ENCODE results near the gene CPNE2.
"Not testable (repeated sequence)": the region's sequence is repeated elsewhere in the genome, so short reads cannot be mapped to it uniquely, and the experiment has no call there.

CPNE2 gene

GRCh38 chr16:57071081-57071732, 21.2 kb upstream of the CPNE2 start:
- H3K27me3 ChIP-seq (ENCODE audit: insufficient read depth, low read length) = not testable (repeated sequence)

GRCh38 chr16:57071831-57072582, 20.4 kb upstream of the CPNE2 start:
- Histone ChIP-seq H3K27me3 (ENCODE audit: insufficient read depth, low read length) (no peaks in the 10 kb centered on the region), H3K36me3 (ENCODE audit: insufficient read depth, low read length) (no peaks in the 10 kb centered on the region), H3K27ac (ENCODE audit: low read depth, low read length) (no peak overlapping the region), H3K9ac (ENCODE audit: low read depth, low read length) (no peak overlapping the region), H3K4me3 (ENCODE audit: low read length) (no peak overlapping the region), H3K9me3 (ENCODE audit: insufficient read depth, low read depth, low read length) (no peaks in the 10 kb centered on the region), H3K4me1 (ENCODE audit: insufficient read depth, low read length) (no peaks in the 10 kb centered on the region)
- 86% methylated on average over 3 of the region's 3 CpGs for WGBS

More at GRCh38 chr16:57071081-57071732, 21.2 kb upstream of the CPNE2 start:
- 92% methylated on average over 4 of the region's 4 CpGs for WGBS
- not testable (repeated sequence) for H3K4me3 ChIP-seq (ENCODE audit: low read length); H3K36me3 ChIP-seq (ENCODE audit: insufficient read depth, low read length); H3K9me3 ChIP-seq (ENCODE audit: insufficient read depth, low read depth, low read length); H3K9ac ChIP-seq (ENCODE audit: low read depth, low read length); H3K4me1 ChIP-seq (ENCODE audit: insufficient read depth, low read length); H3K27ac ChIP-seq (ENCODE audit: low read depth, low read length)

GRCh38 chr16:57072616-57073275, 19.6 kb upstream of the CPNE2 start:
- Histone ChIP-seq H3K4me3 (ENCODE audit: low read length) (no peak overlapping the region), H3K27me3 (ENCODE audit: insufficient read depth, low read length) (no peaks in the 10 kb centered on the region), H3K27ac (ENCODE audit: low read depth, low read length) (no peak overlapping the region), H3K9ac (ENCODE audit: low read depth, low read length) (no peak overlapping the region), H3K36me3 (ENCODE audit: insufficient read depth, low read length) (no peaks in the 10 kb centered on the region), H3K4me1 (ENCODE audit: insufficient read depth, low read length) (no peaks in the 10 kb centered on the region), H3K9me3 (ENCODE audit: insufficient read depth, low read depth, low read length) (no peaks in the 10 kb centered on the region)
- 84% methylated on average over 8 of the region's 8 CpGs for WGBS

GRCh38 chr16:57077714-57078113, 14.7 kb upstream of the CPNE2 start:
- Histone ChIP-seq H3K27me3 (ENCODE audit: insufficient read depth, low read length) (no peaks in the 10 kb centered on the region), H3K27ac (ENCODE audit: low read depth, low read length) (no peak overlapping the region), H3K4me1 (ENCODE audit: insufficient read depth, low read length) (no peaks in the 10 kb centered on the region), H3K4me3 (ENCODE audit: low read length) (no peak overlapping the region), H3K36me3 (ENCODE audit: insufficient read depth, low read length) (no peaks in the 10 kb centered on the region), H3K9ac (ENCODE audit: low read depth, low read length) (no peak overlapping the region), H3K9me3 (ENCODE audit: insufficient read depth, low read depth, low read length) (no peaks in the 10 kb centered on the region)
- WGBS = 90% methylated on average over 7 of the region's 7 CpGs

- H3K36me3 ChIP-seq (ENCODE audit: insufficient read depth, low read length) = no peaks in the 10 kb centered on the region
- no peaks in the 10 kb centered on the region for H3K4me1 ChIP-seq (ENCODE audit: insufficient read depth, low read length)
- no peak overlapping the region for H3K9ac ChIP-seq (ENCODE audit: low read depth, low read length)
- no peak overlapping the region for H3K27ac ChIP-seq (ENCODE audit: low read depth, low read length)
- H3K27me3 ChIP-seq (ENCODE audit: insufficient read depth, low read length) = 0 out of 2 replicates have a peak, but pooled peaks cover 4% of the 10 kb centered on the region
- no peaks in the 10 kb centered on the region for H3K9me3 ChIP-seq (ENCODE audit: insufficient read depth, low read depth, low read length)
- no peak overlapping the region for H3K4me3 ChIP-seq (ENCODE audit: low read length)
Measured at GRCh38 chr16:57081744-57082143, 10.6 kb upstream of the CPNE2 start.

- Histone ChIP-seq H3K9ac (ENCODE audit: low read depth, low read length) (no peak overlapping the region), H3K36me3 (ENCODE audit: insufficient read depth, low read length) (no peaks in the 10 kb centered on the region)
- WGBS = 93% methylated on average over 6 of the region's 6 CpGs
Measured at GRCh38 chr16:57082664-57083063, 9.7 kb upstream of the CPNE2 start.

GRCh38 chr16:57083485-57084126, 8.8 kb upstream of the CPNE2 start:
- no peaks in the 10 kb centered on the region for H3K4me1 ChIP-seq (ENCODE audit: insufficient read depth, low read length)
- H3K27me3 ChIP-seq (ENCODE audit: insufficient read depth, low read length) = 0 out of 2 replicates have a peak, but pooled peaks cover 4% of the 10 kb centered on the region
- no peak overlapping the region for H3K27ac ChIP-seq (ENCODE audit: low read depth, low read length)
- no peak overlapping the region for H3K4me3 ChIP-seq (ENCODE audit: low read length)
- WGBS = 65% methylated on average over 5 of the region's 7 CpGs
- H3K9me3 ChIP-seq (ENCODE audit: insufficient read depth, low read depth, low read length) = no peaks in the 10 kb centered on the region
- H3K36me3 ChIP-seq (ENCODE audit: insufficient read depth, low read length) = no peaks in the 10 kb centered on the region
- no peak overlapping the region for H3K9ac ChIP-seq (ENCODE audit: low read depth, low read length)

More at GRCh38 chr16:57082664-57083063, 9.7 kb upstream of the CPNE2 start:
- H3K9me3 ChIP-seq (ENCODE audit: insufficient read depth, low read depth, low read length) = no peaks in the 10 kb centered on the region
- no peak overlapping the region for H3K27ac ChIP-seq (ENCODE audit: low read depth, low read length)
- no peaks in the 10 kb centered on the region for H3K4me1 ChIP-seq (ENCODE audit: insufficient read depth, low read length)
- H3K27me3 ChIP-seq (ENCODE audit: insufficient read depth, low read length) = 0 out of 2 replicates have a peak, but pooled peaks cover 4% of the 10 kb centered on the region
- H3K4me3 ChIP-seq (ENCODE audit: low read length) = no peak overlapping the region

- WGBS = 25% methylated on average over 9 of the region's 9 CpGs
- Histone ChIP-seq H3K27ac (ENCODE audit: low read depth, low read length) (no peak overlapping the region), H3K4me1 (ENCODE audit: insufficient read depth, low read length) (no peaks in the 10 kb centered on the region), H3K9me3 (ENCODE audit: insufficient read depth, low read depth, low read length) (no peaks in the 10 kb centered on the region), H3K9ac (ENCODE audit: low read depth, low read length) (no peak overlapping the region), H3K4me3 (ENCODE audit: low read length) (no peak overlapping the region), H3K27me3 (ENCODE audit: insufficient read depth, low read length) (0 out of 2 replicates have a peak, but pooled peaks cover 4% of the 10 kb centered on the region), H3K36me3 (ENCODE audit: insufficient read depth, low read length) (no peaks in the 10 kb centered on the region)
Measured at GRCh38 chr16:57084257-57084770, 8.1 kb upstream of the CPNE2 start.

GRCh38 chr16:57084996-57085395, 7.4 kb upstream of the CPNE2 start:
- no peaks in the 10 kb centered on the region for H3K36me3 ChIP-seq (ENCODE audit: insufficient read depth, low read length)
- H3K9ac ChIP-seq (ENCODE audit: low read depth, low read length) = no peak overlapping the region
- no peaks in the 10 kb centered on the region for H3K4me1 ChIP-seq (ENCODE audit: insufficient read depth, low read length)
- H3K27me3 ChIP-seq (ENCODE audit: insufficient read depth, low read length) = 0 out of 2 replicates have a peak, but pooled peaks cover 4% of the 10 kb centered on the region
- no peak overlapping the region for H3K4me3 ChIP-seq (ENCODE audit: low read length)
- H3K27ac ChIP-seq (ENCODE audit: low read depth, low read length) = no peak overlapping the region
- 93% methylated on average over 7 of the region's 7 CpGs for WGBS
- H3K9me3 ChIP-seq (ENCODE audit: insufficient read depth, low read depth, low read length) = no peaks in the 10 kb centered on the region

- no peak overlapping the region for H3K4me3 ChIP-seq (ENCODE audit: low read length)
- 92% methylated on average over 2 of the region's 2 CpGs for WGBS
- no peak overlapping the region for H3K9ac ChIP-seq (ENCODE audit: low read depth, low read length)
- H3K27ac ChIP-seq (ENCODE audit: low read depth, low read length) = no peak overlapping the region
- H3K9me3 ChIP-seq (ENCODE audit: insufficient read depth, low read depth, low read length) = no peaks in the 10 kb centered on the region
- H3K36me3 ChIP-seq (ENCODE audit: insufficient read depth, low read length) = no peaks in the 10 kb centered on the region
- H3K4me1 ChIP-seq (ENCODE audit: insufficient read depth, low read length) = no peaks in the 10 kb centered on the region
- peaks cover 17% of the 10 kb centered on the region for H3K27me3 ChIP-seq (ENCODE audit: insufficient read depth, low read length)
Measured at GRCh38 chr16:57087003-57087402, 5.4 kb upstream of the CPNE2 start.

GRCh38 chr16:57089406-57089805, 3.0 kb upstream of the CPNE2 start:
- Histone ChIP-seq H3K36me3 (ENCODE audit: insufficient read depth, low read length) (no peaks in the 10 kb centered on the region), H3K27me3 (ENCODE audit: insufficient read depth, low read length) (peaks cover 29% of the 10 kb centered on the region), H3K4me3 (ENCODE audit: low read length) (no peak overlapping the region), H3K4me1 (ENCODE audit: insufficient read depth, low read length) (no peaks in the 10 kb centered on the region), H3K9me3 (ENCODE audit: insufficient read depth, low read depth, low read length) (no peaks in the 10 kb centered on the region), H3K9ac (ENCODE audit: low read depth, low read length) (no peak overlapping the region), H3K27ac (ENCODE audit: low read depth, low read length) (no peak overlapping the region)
- WGBS = 86% methylated on average over 8 of the region's 8 CpGs

All from HUES64 (cell line).